Amniotic stem cell (primary cell): ENCODE measurements around the gene INPP5A.

Experiments used
- DNase-seq: peaks from one replicate; lab custom pipeline; 2025; lab: John Stamatoyannopoulos, UW

The INPP5A gene

GRCh38 chr10:132725202-132725601, 187.6 kb downstream of the INPP5A start:
- no peak for DNase-seq

- no peak for DNase-seq
These were observed 188.6 kb downstream of the INPP5A start for GRCh38 chr10:132726194-132726593.

GRCh38 chr10:132726951-132727350, 189.4 kb downstream of the INPP5A start:
- DNase-seq: no peak

GRCh38 chr10:132727411-132727810, 189.8 kb downstream of the INPP5A start:
- no peak for DNase-seq

GRCh38 chr10:132728321-132728720, 190.7 kb downstream of the INPP5A start:
- DNase-seq: no peak

- no peak for DNase-seq
These were observed 191.2 kb downstream of the INPP5A start for GRCh38 chr10:132728741-132729140.

- DNase-seq: no peak
These were observed 192.4 kb downstream of the INPP5A start for GRCh38 chr10:132729810-132730572.

- no peak for DNase-seq
These were observed 193.0 kb downstream of the INPP5A start for GRCh38 chr10:132730573-132730953.

- DNase-seq: no peak
These were observed 194.9 kb downstream of the INPP5A start for GRCh38 chr10:132732518-132732917.

- DNase-seq: no peak
These were observed 196.3 kb downstream of the INPP5A start for GRCh38 chr10:132733926-132734325.

GRCh38 chr10:132735341-132735775, 197.8 kb downstream of the INPP5A start:
- DNase-seq: no peak

- no peak for DNase-seq
These were observed 198.4 kb downstream of the INPP5A start for GRCh38 chr10:132735923-132736391.

- DNase-seq: no peak
These were observed 199.9 kb downstream of the INPP5A start for GRCh38 chr10:132737390-132738048.

GRCh38 chr10:132738454-132739224, 201.1 kb downstream of the INPP5A start:
- DNase-seq: no peak

GRCh38 chr10:132739225-132739613, 201.6 kb downstream of the INPP5A start:
- DNase-seq: no peak

- DNase-seq: no peak
These were observed 203.0 kb downstream of the INPP5A start for GRCh38 chr10:132740588-132740987.

- DNase-seq: no peak
These were observed 204.7 kb downstream of the INPP5A start for GRCh38 chr10:132742167-132742836.

GRCh38 chr10:132742837-132743194, 205.2 kb downstream of the INPP5A start:
- no peak for DNase-seq

- peak; percentile 10 for DNase-seq
These were observed 205.8 kb downstream of the INPP5A start for GRCh38 chr10:132743196-132743924.

GRCh38 chr10:132743925-132744490, 206.4 kb downstream of the INPP5A start:
- DNase-seq: no peak

GRCh38 chr10:132744839-132745238, 207.3 kb downstream of the INPP5A start:
- no peak for DNase-seq
